GM10266 (cell line): ENCODE measurements around the gene ATP2A2.

ENCODE experiments used
- DNase-seq: peaks from one replicate; pipeline ENCODE4 v3.0.0; 2012; ENCODE audit errors: extremely low spot score
- TF ChIP-seq, protein P1 (sequence below): IDR thresholded peaks from 2 replicates; pipeline ENCODE4 v1.5.1; 2012; ENCODE audit warnings: mild to moderate bottlenecking, low read depth; ENCODE audit not compliant: control insufficient read depth, insufficient read depth; ENCODE audit errors: missing control alignments

The ATP2A2 gene

DNA sequence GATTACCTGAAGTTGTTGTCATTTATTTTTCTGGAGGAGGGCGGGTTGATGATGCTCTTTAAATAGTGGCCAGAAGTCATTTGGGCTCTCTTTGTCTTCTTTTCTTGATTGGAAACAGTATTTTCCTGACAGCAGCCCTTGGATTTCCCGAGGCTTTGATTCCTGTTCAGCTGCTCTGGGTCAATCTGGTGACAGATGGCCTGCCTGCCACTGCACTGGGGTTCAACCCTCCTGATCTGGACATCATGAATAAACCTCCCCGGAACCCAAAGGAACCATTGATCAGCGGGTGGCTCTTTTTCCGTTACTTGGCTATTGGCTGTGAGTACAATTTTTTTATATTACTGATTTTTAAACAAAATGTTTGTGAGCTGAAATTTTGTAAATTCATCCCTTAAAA lies 62.1 kb downstream of the ATP2A2 start:
- TF ChIP-seq, protein P1, sequence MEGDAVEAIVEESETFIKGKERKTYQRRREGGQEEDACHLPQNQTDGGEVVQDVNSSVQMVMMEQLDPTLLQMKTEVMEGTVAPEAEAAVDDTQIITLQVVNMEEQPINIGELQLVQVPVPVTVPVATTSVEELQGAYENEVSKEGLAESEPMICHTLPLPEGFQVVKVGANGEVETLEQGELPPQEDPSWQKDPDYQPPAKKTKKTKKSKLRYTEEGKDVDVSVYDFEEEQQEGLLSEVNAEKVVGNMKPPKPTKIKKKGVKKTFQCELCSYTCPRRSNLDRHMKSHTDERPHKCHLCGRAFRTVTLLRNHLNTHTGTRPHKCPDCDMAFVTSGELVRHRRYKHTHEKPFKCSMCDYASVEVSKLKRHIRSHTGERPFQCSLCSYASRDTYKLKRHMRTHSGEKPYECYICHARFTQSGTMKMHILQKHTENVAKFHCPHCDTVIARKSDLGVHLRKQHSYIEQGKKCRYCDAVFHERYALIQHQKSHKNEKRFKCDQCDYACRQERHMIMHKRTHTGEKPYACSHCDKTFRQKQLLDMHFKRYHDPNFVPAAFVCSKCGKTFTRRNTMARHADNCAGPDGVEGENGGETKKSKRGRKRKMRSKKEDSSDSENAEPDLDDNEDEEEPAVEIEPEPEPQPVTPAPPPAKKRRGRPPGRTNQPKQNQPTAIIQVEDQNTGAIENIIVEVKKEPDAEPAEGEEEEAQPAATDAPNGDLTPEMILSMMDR, result no peak
- no peak for DNase-seq

DNA sequence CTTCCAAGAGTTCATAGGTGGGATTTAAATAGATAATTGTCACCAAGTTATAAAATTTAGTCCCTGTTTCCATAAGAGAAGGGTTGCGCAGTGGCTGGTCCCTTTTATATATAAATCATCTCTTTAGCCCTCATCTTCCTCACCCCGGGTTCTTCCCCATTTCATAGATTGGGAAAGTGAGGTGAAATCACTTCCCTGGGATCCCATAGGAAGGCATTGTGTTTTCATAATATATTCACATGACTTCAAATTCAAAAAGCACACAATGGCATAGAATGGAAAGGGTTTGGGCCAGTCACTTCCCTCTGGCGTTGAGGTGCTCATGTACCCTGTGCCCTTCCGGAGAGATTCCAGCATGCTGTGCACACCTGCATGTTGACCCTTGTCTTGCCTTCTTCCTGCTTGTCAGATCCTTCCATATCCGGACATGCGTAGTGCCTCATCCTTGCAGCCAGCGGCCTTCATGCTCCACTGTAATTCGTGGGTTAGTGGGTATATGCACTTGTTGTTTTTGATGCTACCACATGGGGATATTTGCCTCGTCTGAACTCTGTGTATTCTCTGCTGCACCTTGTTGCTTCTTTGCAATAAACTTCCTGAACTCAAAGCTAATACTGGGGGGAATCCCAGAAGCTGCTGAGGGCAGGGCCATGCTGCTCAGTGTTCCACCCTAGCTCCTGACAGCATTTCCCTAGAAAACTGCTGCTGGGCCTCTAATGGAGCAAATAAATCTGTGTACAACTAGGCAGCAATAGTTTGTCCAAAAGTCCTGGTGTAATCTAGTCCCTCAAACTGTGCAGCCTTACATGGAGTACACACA lies 62.9 kb downstream of the ATP2A2 start:
- TF ChIP-seq, protein P1, result no peak
- DNase-seq, result no peak

DNA sequence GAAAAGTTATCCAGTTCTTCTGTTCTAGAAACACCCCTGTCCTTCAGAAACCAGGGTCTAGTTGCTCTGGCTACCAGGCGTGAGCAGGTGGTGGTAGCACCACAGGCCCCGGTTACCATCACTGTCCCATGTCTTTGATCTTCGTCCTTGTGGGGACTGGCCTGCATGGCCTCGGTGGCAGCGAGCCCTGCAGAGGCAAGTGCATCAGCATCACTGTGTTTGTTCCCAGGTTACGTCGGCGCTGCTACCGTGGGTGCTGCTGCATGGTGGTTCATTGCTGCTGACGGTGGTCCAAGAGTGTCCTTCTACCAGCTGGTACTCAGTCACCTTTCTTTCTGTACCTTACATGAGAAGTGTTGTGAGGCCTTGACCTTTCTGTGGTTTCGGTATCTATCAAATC lies 63.6 kb downstream of the ATP2A2 start:
- no peak for DNase-seq

DNA sequence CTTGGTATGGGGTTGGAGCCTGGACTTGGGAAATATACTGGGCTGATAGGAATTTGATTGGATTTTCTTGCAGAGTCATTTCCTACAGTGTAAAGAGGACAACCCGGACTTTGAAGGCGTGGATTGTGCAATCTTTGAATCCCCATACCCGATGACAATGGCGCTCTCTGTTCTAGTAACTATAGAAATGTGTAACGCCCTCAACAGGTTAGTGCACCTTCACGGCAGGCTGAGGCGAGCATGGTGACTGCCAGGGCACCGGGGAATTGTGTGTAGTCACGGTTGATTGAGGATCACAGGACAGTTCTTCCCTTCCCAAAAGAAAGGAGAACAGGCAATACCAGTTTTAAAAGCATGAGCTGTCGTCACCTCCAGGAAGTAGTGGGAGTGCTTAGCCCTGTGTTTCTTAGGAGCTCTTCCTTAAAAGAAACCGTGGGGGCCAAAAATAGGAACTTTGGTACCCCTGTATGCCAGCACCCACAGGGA lies 64.2 kb downstream of the ATP2A2 start:
- TF ChIP-seq, protein P1, result no peak
- DNase-seq, result no peak

More for the DNA sequence above, 63.6 kb downstream of the ATP2A2 start:
- TF ChIP-seq, protein P1, result no peak

DNA sequence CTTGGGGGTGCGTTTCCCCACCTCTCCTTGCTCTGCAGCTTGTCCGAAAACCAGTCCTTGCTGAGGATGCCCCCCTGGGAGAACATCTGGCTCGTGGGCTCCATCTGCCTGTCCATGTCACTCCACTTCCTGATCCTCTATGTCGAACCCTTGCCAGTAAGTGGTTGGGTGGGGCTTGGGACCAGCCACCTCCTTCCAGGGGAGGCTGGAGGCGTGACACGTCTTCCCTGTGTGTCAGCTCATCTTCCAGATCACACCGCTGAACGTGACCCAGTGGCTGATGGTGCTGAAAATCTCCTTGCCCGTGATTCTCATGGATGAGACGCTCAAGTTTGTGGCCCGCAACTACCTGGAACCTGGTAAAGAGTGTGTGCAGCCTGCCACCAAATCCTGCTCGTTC lies 64.9 kb downstream of the ATP2A2 start:
- TF ChIP-seq, protein P1, result no peak
- DNase-seq, result no peak

DNA sequence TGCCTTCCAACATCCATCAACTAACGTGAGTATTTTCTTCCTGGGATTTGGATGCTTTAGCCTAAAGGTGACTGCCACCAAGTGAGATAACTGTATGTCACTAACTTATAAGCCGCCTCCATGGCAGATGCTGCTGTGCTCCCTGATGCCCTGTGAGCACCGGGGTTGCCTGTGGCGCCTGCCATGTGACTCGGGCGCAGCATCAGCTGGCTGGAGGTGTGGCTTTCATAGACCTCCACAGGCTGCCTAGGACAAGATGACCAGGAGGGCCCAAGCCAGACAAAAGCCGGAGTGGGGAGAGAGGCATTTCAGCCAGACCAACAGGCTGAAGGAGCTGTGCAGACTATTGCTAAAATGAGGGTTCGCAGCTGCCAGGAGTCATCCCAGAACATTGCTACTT lies 66.7 kb downstream of the ATP2A2 start:
- TF ChIP-seq, protein P1, result no peak
- no peak for DNase-seq

DNA sequence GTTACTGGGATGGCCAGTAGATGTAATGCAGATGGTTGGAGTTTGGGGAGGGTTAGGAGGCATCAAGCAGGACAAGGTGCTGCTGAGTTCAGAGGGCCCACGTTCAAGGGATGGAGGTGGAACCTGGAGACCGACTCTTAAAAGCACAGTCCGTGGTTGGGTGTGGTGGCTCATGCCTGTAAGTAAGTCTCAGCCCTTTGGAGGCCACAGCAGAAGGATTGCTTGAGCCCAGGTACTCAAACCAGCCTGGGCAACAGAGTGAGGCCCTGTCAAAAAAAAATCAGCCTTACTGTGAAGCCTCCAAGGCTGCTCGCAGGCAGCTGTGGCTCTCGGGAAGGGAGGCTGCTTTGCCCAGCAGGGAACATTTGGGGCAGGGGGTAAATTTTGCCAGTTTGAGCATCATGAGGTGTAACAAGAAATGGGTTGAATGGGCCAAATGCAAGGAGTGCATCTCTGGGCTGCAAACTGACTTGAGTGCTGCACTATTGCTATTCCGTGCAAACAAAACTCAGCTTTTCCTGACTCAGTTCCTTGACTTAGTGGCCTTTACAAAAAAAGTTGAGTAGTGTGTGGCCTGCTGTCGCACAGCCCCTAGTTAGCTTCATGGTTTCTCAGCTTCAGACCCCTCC lies 67.5 kb downstream of the ATP2A2 start:
- TF ChIP-seq, protein P1, result no peak
- no peak for DNase-seq
